HG02852 (cell line): ENCODE measurements around the gene EGFL6.
"Not testable (repeated sequence)": the region's sequence is repeated elsewhere in the genome, so short reads cannot be mapped to it uniquely, and the experiment has no call there.

Source experiments
- ATAC-seq: cut with Tn5 transposase; IDR thresholded peaks from one replicate; pipeline ENCODE4 v1.9.1; 2021; ENCODE audit warnings: mild to moderate bottlenecking, moderate library complexity; ENCODE audit not compliant: unreplicated experiment

EGFL6 gene

DNA sequence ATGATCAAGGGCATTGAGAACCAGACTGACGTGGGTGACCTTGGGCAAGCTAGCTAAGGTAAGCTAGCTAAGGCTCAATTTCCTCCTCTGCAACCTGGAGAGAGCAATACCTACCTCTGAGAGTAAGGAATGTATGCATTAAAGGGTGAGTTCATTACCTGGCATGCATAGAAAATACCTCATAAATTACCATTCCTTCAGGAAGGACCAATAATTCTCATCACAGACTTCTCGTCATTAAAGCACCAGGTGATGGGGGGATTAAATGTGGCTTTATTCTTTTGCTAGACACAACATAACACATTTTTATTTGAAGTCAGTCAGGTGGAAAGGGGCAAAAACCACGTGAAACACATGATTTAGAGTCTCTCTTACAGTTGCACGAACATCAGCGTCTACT lies 21.5 kb downstream of the EGFL6 start:
- no peak for ATAC-seq

DNA sequence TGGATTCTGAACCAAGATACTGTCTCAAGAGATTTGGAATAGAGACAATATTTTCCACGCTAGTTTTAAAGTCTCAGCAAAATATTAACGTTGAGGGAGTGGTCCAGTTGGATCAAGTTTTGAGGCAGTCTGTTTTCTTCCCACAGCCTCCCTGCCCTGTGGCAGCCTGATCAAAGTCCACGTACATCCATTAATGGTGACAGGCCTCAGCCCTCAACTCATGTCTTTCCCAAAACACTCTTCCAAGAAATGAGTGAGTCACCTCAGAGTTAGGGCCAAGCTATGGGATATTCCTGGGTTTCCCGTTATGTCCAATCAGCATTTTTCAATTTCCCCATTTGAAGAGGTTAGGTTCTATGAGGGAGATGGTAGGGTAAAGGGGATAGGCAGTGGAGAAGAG lies 28.5 kb downstream of the EGFL6 start:
- ATAC-seq: no peak

DNA sequence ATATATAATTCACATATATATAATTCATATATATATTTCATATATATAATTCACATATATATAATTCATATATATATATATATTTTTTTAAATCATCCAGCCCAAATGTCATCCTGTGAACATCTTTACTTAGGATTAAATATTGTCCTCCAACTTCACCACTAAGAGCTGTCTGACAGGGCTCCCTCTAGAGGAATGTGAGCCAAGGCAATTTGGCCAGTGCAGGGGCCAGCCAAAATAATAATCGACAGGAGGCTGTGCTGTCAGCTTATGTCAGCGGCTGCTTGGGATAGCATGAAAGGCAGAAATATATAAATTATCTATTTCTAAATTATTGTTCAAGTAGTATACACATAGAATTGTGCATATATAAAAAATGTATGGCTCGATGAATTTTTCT lies 29.5 kb downstream of the EGFL6 start:
- no peak for ATAC-seq

DNA sequence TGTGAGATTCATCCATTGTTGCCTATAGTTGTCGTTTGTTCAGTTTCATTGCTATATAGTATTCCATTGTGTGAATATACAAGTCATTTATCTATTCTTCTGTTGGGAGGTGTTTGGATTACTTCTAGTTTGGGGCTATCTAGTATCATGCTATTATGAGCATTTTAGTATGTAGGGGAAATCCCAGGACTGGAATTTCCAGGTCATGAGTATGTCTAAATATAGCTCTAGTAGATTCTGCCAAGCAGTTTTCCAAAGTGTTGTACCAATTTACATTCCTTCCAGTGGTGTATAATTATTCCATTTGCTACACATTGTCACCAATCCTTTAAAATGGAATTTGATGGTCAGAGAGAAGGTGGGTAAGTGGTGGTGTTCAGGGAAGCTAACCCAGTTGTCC lies 30.1 kb downstream of the EGFL6 start:
- no peak for ATAC-seq

DNA sequence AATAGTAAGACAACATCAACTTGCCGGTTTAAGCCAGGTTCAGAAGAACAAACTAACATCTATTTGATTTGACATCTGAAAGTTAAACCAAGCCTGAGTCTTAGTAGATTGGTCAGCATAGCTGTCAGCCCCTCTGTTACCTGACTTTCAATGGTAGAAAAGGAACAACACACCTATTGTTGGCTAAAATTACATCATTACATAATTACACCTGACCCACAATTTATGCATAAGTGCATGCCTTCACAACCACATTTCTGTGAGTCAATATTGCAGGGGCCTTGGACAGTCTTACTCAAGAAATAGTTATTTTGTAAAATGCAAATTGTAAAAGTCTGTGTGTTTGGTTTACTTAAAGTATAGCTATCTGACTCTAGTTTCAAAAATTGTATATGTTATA lies 36.2 kb downstream of the EGFL6 start:
- no peak for ATAC-seq

DNA sequence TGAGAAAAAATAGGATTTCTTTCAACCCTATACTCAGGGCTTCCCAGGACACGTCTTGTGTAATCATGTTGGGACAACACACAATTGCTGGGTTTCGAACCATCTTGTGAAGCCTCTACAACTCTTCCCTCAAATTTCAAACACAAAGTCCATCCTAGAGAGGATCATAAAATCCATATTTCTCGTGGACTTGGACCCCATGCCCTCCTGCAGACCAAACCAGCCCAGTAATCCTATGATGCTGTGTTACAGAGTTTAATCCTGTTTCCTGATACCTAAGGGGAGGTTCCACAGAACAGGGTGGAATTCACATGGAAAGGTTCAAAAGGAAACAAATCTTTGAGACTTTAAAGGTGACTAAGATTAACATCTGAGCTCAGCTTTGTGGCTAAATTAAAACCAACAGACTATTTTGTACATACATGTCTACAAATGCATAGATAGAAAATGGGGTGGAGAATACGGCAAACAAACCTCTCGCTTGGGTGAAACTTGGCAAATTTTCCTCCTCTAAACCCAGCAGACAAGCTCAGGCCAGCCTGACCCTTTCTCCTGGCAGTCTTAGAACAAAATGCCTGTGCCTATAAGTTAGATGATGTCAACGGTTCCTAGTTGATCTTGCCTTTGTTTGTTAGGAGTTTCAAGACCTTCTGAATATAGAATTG lies 38.1 kb downstream of the EGFL6 start:
- no peak for ATAC-seq

DNA sequence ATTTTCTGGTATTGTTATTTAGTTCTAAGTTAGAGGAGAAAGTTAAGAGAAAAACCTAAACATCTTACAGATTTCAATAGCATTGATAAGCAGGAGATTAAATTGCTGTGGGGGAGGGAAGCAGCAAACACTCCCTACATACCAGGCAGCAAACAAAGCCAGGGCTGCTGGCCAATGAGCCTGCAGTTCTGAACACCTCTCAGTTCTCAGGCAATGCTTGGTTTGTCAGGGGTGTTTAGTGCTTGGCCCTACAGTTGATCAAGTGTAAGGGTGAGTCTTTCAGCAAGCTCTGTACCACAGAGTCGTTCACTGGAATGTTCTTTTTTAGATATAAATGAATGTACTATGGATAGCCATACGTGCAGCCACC lies 38.6 kb downstream of the EGFL6 start:
- ATAC-seq: no peak

DNA sequence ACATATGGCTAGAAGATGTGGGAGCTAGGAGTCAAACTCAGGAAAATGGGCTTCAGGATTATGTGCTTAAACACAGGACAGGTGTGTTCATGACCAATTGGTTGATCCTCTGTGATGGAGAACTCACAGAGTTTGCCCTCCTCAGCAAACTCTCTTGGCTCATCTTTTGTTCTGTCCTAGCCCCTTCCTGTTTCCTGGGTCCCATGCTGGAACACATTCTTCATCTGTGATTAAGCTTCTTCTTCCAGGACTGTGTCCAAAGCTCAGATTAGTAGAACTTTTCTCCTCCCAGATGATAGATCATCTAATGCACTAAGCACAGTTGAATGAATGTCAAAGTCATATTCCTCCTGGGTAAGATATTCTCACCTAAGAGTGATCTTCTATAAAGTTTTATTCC lies 44.8 kb downstream of the EGFL6 start:
- no peak for ATAC-seq

DNA sequence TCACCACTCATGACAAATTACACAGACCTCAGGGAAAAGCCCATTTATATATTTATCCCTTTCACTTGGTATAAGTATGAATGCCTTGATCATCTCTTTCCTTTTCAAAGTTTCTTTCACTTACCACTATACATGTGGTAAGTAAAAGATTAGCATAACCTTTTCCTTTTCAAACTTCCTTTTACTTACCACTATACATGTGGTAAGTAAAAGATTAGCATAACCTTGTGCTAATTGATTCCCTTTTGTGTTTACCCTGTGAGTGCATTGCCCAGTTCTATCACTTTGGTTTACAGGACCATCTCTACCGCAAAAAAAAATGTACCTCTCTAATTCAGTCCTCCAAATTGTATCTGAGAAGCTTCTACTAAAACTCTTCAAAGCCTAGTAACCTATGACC lies 50.8 kb downstream of the EGFL6 start:
- no peak for ATAC-seq

DNA sequence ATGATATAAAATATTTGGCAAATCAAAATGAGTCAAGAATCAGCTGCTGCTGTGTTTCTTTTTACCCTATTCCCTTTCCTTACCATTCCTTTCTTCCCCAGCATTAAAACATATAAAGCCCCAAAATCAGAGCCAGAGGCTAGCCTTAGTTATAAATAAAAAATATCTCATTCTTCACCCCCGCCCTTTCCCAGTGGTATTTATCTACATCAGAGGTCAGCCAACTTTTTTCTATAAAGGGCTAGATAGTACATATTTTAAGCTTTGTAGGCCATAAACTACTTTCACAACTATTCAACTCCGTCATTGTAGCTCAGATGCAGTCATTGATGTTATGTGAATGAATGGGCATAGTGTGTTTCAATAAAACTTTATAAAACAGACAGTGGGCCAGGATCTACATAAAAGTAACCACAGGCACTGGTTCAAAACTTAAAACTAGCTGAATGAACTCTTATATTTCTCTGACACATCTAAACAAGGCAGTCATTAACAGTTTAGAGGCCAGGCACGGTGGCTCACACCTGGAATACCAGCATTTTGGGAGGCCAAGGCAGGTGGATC lies 53.1 kb downstream of the EGFL6 start:
- no peak for ATAC-seq

DNA sequence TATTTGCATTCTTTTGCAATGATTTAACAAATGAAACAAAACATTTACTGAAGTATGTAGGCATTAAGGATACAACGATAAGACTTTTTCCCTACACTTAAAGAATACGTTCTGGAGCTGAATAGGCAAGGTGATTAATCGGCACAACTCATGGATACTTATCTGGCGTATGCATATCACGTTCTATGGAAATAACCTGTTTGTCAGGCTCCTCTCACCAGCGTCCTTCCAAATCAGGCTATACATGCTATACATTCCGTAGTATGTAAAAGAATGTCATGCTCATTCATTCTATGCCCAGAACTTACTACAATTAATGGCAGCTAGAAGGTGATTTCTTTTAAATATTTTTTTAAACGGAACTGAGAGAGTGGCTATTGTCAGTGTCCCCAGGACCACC lies 57.9 kb downstream of the EGFL6 start:
- no peak for ATAC-seq

DNA sequence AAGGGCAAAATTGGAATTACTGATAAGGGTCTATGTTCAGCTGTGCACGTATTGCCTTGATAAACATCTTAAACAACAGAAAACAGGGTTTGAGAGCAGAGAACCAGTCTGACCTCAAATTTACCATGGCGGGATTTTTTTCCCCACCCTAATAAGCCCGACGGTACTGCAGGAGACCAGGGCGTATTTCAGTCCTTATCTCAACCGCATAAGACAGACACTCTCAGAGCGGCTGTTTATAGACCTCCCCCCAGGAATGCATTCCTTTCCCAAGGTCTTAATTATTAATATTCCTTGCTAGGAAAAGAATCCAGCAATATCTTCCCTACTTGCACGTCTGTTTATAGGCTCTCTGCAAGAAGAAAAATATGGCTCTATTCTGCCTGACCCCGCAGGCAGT lies 67.8 kb downstream of the EGFL6 start:
- ATAC-seq: not testable (repeated sequence)

DNA sequence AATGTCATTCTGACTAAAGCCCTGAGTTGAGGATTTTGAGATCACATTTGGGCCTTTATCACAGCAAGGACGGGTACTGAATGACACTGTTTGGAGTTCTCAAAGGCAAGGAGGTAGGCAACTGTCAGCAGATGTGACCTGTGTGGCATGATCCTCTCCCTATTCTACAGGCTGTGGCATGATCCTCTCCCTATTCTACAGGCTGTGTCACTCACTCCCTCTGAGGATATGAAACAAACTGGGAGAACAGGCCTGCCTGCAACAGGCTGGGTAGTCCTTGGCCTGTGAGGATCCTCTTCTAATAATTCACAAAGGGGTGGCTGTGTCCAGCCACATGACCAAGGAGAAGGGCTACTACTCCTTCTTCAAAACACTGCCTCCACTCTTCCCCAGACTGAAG lies 68.6 kb downstream of the EGFL6 start:
- no peak for ATAC-seq

DNA sequence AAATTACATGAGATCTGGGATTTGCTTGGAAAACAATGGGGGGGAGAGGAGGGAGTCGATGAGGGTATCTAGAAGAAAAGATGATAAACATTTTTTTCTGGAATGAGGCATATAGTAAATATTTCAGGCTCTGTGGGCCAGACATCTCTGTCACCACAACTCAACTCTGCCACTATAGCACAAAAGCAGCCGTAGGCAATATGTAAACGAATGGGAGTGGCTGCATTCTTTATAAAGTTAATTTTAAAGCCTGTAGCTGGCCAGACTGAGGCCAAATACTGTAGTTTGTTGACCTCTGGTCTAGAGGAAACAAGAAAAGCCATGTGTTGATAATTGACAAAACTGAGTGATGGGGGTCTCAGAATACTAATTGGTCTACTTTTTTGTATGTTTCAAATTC lies 69.4 kb downstream of the EGFL6 start:
- no peak for ATAC-seq

DNA sequence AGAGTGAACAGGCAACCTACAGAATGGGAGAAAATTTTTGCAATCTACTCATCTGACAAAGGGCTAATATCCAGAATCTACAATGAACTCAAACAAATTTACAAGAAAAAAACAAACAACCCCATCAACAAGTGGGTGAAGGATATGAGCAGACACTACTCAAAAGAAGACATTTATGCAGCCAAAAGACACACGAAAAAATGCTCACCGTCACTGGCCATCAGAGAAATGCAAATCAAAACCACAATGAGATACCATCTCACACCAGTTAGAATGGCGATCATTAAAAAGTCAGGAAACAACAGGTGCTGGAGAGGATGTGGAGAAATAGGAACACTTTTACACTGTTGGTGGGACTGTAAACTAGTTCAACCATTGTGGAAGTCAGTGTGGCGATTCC lies 72.3 kb downstream of the EGFL6 start:
- ATAC-seq: not testable (repeated sequence)

DNA sequence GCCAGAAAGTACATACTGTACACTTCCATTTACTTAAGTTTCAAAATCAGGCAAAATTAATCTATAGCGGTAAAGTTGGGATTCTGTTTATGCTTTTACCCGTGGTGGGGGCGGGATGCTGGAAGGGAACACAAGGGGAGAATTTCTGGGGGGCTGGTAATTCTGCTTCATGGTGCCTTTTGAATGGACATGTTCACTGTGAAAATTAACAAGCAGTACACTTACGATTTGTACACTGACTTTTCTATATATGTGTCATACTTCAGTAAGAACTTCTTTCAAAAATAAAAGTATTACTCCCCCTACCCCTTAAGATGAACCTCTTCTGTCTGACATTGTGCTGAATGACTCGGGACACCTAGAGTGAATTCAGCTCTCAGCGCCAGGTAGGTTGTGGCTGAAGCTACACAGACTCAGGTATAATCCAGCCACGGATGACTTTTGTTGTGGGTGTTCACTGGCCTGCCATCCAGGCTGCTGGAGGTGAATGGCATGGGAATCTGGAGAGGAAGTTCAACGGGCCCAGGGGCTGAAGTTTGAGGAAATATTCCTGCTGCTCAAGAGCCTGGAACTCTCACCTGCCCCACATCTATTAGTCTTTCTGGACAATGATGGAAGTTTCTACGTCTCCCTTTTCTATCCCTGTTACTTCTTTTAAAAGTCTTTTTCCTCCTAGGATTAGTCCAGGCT lies 76.2 kb downstream of the EGFL6 start:
- ATAC-seq: no peak

DNA sequence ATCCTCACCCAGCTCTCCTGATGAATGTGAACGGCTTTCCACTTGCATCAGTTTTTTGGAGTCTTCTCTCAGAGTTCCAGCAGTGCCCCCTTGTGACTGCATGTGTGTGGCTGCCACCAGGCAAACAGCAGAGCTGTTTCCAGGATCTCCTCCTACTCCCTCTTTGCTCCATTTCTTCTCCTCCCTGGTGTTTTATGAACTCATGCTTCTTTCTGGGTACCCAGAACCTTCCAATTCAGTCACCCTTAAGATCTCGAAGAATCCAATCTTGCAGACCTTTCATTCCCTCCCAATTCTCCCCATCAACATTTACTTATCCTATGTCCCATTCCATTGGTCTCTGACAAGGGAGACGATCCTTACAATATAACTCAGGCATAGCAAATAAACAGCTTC lies 76.8 kb downstream of the EGFL6 start:
- no peak for ATAC-seq

DNA sequence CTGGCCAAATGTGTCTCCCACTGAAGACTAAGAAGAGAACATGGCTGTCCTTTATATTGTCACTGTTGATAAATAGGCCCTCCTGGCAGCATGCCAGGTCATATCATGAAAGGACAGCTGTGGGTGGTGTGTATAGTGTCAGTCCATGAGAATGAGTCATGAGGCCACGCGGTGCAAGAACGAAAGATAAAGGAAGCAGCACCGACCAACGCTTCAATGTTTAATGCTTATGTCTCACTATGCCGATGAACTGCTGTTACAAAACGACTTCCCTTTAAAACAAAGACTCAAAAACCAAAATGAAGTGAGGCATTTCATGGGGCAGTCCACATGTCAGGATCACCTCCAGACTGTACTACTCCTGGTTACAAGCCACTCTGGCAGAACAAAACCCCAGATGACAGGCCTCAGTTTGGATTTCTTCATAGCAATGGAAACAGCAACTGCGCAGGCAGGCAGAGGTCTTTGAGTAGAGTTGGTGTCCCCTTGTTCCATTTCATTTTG lies 78.4 kb downstream of the EGFL6 start:
- no peak for ATAC-seq

DNA sequence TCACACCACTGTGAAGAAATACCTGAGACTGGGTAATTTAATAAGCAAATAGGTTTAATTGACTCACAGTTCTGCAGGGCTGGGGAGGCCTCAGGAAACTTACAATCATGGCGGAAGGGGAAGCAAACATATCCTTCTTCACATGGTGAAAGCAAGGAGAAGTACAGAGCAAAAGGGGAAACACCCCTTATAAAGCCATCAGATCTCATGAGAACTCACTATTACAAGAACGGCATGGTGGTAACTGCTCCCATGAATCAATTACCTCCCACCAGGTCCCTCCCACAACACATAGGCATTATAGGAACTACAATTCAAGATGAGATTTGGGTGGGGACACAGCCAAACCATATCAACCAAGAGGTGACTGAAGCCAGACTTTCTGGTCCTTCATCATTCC lies 78.9 kb downstream of the EGFL6 start:
- not testable (repeated sequence) for ATAC-seq

DNA sequence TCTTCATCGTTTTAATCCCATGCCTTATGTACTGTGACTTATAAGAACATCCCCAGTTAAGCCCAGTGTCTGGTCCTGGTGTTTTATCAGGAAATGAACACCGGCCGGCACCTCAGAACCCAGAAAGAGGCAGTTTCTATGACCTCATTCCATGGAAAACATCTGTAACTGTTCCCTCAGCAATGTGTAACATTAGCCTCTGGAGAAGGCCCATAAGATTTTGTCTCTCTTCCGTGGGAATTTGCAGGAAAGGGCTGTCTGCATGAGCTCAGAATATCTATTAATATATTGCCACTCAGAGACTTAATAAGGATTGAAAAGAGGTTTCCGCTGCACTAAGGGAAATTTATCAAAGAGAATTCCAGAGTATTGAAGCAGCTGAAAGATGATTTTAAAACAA lies 80.4 kb downstream of the EGFL6 start:
- no peak for ATAC-seq

DNA sequence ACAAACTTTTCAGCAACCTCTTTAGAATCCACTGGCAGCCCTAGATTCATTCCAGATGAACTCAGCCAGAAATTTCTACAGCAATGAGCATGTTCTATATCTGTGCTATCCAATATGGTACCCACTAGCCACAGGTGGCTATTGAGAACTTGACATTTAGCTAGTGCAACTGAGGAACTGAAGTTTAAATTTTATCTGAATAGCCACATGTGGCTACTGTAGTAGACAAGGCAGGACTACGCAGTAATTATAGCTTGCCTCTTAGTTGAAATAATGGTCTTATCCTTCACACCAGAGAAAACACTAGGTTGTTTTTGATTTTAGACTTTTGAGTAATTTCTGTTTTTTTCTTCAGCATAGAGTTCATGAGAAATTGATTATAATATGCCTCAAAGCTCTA lies 80.9 kb downstream of the EGFL6 start:
- ATAC-seq: no peak

DNA sequence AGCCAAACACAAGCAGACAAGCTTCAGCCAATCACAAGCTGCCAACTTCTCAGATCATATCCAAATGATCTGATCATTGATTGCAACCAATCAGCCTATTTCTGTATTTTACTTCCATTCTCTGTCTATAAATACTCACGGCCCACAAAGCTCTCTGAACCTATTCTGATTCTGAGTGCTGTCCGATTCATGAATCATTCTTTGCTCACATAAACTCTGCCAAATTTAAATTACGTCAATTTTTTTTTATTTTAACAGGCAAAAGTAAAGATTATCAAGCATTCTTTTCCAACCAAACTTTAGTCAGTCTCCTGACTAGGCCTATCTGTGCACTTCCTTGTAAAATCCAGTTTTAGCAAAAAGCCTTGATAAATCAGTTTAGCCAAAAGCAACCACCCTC lies 81.7 kb downstream of the EGFL6 start:
- ATAC-seq: no peak
